ENCODE measurements around the gene UBL7.

DNA sequence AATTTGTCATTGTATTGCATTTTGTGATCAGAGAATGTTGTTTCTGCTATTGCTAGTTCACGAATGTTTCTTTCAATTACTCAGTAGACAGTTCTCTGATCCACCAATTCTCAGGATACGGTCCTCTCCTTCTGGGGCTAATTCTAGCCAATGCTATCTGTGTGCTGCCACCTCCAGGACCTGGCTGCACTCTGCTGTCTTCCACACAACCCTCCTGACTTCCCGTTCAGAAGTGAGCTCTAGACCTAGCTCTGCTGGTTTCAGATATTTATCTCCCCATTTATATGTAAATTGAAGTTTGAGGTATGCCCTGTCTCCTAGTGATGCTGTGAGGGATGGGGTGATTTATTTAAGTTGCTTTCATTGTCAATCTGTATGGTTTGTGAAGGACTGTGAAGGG, 21.7 kb upstream of the UBL7 start:
- TF ChIP-seq POLR2AphosphoS5 (IDR thresholded peaks at IDR 0.05; ENCODE audit: low read depth, low read length) (no peak), ZNF274 (IDR thresholded peaks at IDR 0.05; ENCODE audit: low read depth, low read length) (no peak), EZH2phosphoT487 (IDR thresholded peaks at IDR 0.05; ENCODE audit: borderline replicate concordance) (no peak), YY1 (IDR thresholded peaks at IDR 0.05; ENCODE audit: extremely low read depth, insufficient replicate concordance, low read depth, low read length) (no peak), POLR2A (IDR thresholded peaks at IDR 0.05; ENCODE audit: borderline replicate concordance, extremely low read depth, insufficient read depth, insufficient read length) (no peak)
- TF ChIP-seq, protein P1, sequence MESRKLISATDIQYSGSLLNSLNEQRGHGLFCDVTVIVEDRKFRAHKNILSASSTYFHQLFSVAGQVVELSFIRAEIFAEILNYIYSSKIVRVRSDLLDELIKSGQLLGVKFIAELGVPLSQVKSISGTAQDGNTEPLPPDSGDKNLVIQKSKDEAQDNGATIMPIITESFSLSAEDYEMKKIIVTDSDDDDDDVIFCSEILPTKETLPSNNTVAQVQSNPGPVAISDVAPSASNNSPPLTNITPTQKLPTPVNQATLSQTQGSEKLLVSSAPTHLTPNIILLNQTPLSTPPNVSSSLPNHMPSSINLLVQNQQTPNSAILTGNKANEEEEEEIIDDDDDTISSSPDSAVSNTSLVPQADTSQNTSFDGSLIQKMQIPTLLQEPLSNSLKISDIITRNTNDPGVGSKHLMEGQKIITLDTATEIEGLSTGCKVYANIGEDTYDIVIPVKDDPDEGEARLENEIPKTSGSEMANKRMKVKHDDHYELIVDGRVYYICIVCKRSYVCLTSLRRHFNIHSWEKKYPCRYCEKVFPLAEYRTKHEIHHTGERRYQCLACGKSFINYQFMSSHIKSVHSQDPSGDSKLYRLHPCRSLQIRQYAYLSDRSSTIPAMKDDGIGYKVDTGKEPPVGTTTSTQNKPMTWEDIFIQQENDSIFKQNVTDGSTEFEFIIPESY (IDR thresholded peaks at IDR 0.05; ENCODE audit: extremely low read depth, insufficient replicate concordance, low read length), result no peak
- TF ChIP-seq, protein P2, sequence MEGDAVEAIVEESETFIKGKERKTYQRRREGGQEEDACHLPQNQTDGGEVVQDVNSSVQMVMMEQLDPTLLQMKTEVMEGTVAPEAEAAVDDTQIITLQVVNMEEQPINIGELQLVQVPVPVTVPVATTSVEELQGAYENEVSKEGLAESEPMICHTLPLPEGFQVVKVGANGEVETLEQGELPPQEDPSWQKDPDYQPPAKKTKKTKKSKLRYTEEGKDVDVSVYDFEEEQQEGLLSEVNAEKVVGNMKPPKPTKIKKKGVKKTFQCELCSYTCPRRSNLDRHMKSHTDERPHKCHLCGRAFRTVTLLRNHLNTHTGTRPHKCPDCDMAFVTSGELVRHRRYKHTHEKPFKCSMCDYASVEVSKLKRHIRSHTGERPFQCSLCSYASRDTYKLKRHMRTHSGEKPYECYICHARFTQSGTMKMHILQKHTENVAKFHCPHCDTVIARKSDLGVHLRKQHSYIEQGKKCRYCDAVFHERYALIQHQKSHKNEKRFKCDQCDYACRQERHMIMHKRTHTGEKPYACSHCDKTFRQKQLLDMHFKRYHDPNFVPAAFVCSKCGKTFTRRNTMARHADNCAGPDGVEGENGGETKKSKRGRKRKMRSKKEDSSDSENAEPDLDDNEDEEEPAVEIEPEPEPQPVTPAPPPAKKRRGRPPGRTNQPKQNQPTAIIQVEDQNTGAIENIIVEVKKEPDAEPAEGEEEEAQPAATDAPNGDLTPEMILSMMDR (IDR thresholded peaks at IDR 0.05 in 2 of 3, conservative IDR thresholded peaks at IDR 0.05 in 1 of 3; ENCODE audit: borderline replicate concordance in 1 of 3, insufficient read depth in 1 of 3, low read depth in 2 of 3, low read length in 2 of 3), result 0 out of 6 replicates have a peak, but pooled peaks of 2 of the 3 experiments have one; percentile 8 to 23
